ENCODE measurements around the gene CD1C. TPM values are rescaled to one million over a fixed set of nuclear protein-coding genes. Genes with fewer than 3 reads are reported as not detected.
A peak's percentile ranks its signal among the peaks of the same experiment; 100 is the strongest.
"Not testable (repeated sequence)": the region's sequence is repeated elsewhere in the genome, so short reads cannot be mapped to it uniquely, and the experiment has no call there.

CD1C gene
- 3.9 TPM for polyA plus RNA-seq (2012; ENCODE audit: missing spikeins)

DNA sequence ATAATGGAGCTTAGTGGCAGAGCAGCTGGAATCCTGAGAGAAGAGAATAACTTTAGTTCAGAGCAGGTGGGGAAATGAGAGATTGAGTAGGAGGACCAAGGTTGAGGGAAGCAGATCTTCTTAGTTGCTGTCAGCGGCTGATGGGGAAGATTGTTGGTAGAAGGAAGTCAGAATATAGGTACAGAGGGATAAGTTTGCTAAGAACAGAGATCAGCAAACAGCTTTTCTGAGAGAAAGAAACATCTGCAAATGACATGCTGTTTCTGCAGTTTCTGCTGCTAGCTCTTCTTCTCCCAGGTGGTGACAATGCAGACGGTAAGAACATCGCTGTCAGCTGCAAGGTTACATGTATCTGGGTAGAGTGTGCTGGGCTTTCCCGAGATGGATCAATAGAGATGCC lies at the start of gene CD1C:
TSS of gene CD1C (plus strand) at position 113 of the 400 bp plus-strand sequence. CDS start at position 255, 142 bp downstream.
- DNase-seq (ENCODE audit: insufficient read length) = no peak
- TF ChIP-seq POLR2A (IDR thresholded peaks at IDR 0.05; ENCODE audit: low read depth, low read length) (no peak), TAF1 (IDR thresholded peaks at IDR 0.05; ENCODE audit: borderline replicate concordance, low read depth, low read length) (no peak), POLR2AphosphoS5 (IDR thresholded peaks at IDR 0.05; ENCODE audit: low read depth, low read length) (no peak)
- FAIRE-seq = peak; percentile 86

DNA sequence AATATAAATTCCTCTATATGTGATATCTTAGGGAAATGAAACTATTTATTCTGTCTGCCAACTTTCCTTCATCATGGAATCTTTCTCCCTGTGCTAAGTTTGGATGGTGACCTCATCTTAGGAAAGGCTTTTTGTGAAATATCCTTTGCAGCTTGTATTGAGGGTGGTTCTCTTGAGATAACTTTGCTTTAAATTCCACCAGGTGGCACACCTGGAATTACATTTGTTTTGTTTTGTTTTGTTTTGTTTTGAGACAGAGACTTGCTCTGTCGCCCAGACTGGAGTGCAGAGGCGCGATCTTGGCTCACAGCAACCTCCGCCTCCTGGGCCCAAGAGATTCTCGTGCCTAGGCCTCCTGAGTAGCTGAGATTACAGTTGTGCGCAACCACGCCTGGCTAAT lies 43.1 kb upstream of the CD1C start:
- no peak for TF ChIP-seq POLR2A (IDR thresholded peaks at IDR 0.05; ENCODE audit: low read depth, low read length)
- no peak for TF ChIP-seq TAF1 (IDR thresholded peaks at IDR 0.05; ENCODE audit: borderline replicate concordance, low read depth, low read length)
- TF ChIP-seq POLR2AphosphoS5 (IDR thresholded peaks at IDR 0.05; ENCODE audit: low read depth, low read length) = no peak
- no peak for DNase-seq (ENCODE audit: insufficient read length)
- peak; percentile 74 for FAIRE-seq

DNA sequence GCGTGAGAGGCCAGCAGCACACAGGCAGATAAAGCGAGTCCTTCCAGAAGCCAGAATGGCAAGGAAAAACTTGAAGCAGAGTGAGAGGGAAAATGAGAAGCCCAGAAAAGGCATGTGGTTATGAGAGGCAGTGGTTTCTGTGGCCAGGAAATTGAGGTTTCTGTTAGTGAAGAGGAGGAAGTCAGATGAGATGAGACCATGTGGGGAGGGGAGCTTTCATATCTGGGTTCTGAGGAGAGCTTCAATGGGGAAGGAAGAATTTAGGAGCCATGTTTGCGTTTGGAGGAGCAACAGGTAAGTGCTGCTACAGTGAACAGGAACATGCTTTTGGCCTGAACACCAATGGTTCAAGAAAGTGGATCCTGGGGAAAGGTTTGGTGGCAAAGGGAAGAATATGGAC lies 41.6 kb upstream of the CD1C start:
- no peak for TF ChIP-seq POLR2AphosphoS5 (IDR thresholded peaks at IDR 0.05; ENCODE audit: low read depth, low read length)
- no peak for TF ChIP-seq POLR2A (IDR thresholded peaks at IDR 0.05; ENCODE audit: low read depth, low read length)
- TF ChIP-seq TAF1 (IDR thresholded peaks at IDR 0.05; ENCODE audit: borderline replicate concordance, low read depth, low read length) = no peak
- FAIRE-seq (peak; percentile 82), DNase-seq (ENCODE audit: insufficient read length) (no peak)

DNA sequence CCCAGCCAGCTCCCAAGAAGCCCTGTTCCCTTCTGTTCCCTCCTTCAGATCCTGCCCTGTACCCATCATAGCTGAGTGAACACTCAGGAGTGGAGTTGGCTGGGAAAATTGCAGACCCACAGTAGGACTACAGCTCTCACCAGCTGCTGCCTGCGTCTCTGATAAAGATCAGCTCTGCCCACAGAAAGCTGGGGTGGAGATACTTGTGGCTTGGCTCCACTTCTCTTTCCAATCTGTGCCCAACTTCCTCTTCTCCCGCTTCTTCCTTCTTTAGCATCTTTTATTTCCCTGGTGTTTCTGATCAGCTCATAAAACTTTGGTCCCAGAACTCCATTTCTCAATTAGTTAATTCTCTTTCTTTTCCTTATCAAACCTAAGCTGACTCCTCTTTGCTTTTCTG lies 41.0 kb upstream of the CD1C start:
- no peak for FAIRE-seq
- no peak for DNase-seq (ENCODE audit: insufficient read length)
- no peak for TF ChIP-seq TAF1 (IDR thresholded peaks at IDR 0.05; ENCODE audit: borderline replicate concordance, low read depth, low read length)
- TF ChIP-seq POLR2A (IDR thresholded peaks at IDR 0.05; ENCODE audit: low read depth, low read length) = no peak
- no peak for TF ChIP-seq POLR2AphosphoS5 (IDR thresholded peaks at IDR 0.05; ENCODE audit: low read depth, low read length)

DNA sequence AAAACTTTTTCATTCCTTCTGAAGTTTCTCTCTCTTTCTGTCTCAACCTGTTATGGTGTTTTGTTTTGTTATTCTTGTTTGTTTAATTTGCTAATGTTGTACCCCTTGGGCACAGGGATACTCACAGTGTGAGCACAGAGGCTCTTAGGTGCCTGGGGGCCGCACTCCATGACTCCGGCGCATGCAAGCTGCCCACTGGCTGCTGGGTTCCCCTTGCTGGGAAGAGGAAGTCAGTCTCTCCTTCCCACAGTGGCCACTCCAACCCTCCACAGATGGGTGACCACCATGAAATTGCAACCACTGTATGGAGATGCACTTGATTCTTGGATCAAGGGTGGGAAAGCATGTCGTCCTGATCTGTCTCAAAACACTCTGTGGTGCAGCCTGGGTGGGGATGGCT lies 40.1 kb upstream of the CD1C start:
- no peak for DNase-seq (ENCODE audit: insufficient read length)
- TF ChIP-seq POLR2AphosphoS5 (IDR thresholded peaks at IDR 0.05; ENCODE audit: low read depth, low read length) = no peak
- no peak for TF ChIP-seq TAF1 (IDR thresholded peaks at IDR 0.05; ENCODE audit: borderline replicate concordance, low read depth, low read length)
- TF ChIP-seq POLR2A (IDR thresholded peaks at IDR 0.05; ENCODE audit: low read depth, low read length) = no peak
- FAIRE-seq = no peak

DNA sequence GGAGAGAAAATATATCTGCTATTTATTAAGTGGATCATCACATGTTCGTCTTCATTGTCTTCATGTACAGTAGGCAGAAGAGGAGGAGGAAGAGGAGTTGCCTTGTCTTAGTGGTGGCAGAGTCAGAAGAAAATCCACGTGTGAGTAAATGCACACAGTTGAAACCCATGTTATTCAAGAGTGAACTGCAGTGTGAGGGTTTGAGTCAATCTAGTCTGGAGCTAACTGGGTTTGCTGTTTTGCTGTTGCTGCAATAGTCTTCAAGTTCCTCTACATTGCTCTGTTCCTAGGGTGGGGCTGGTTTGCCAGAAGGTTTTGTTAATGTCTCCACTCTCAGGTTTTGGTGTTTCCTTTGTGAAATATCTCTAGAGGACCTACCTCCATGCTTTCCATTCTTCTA lies 38.6 kb upstream of the CD1C start:
- TF ChIP-seq TAF1 (IDR thresholded peaks at IDR 0.05; ENCODE audit: borderline replicate concordance, low read depth, low read length) = no peak
- TF ChIP-seq POLR2AphosphoS5 (IDR thresholded peaks at IDR 0.05; ENCODE audit: low read depth, low read length) = no peak
- TF ChIP-seq POLR2A (IDR thresholded peaks at IDR 0.05; ENCODE audit: low read depth, low read length) = no peak
- no peak for DNase-seq (ENCODE audit: insufficient read length)
- no peak for FAIRE-seq

DNA sequence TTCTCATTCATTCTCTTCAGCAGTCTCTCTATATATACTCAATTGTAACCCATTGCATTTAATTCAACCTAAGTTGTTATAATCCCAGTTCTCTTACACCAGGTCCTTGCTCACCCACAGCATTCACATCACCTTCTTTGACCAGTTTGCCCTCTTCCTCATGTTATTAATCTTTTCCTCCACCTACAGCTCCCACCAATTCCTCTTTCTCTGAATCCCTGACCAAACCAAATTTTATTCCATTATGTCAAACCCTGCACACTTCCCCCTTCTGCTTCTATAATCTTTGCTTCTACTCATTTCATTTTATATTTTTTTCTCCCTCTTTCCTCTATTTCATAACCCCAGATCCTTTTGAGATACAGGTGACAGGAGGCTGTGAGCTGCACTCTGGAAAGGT lies 34.1 kb upstream of the CD1C start:
- FAIRE-seq (no peak), DNase-seq (ENCODE audit: insufficient read length) (no peak)
- TF ChIP-seq POLR2A (IDR thresholded peaks at IDR 0.05; ENCODE audit: low read depth, low read length) = no peak
- no peak for TF ChIP-seq POLR2AphosphoS5 (IDR thresholded peaks at IDR 0.05; ENCODE audit: low read depth, low read length)
- TF ChIP-seq TAF1 (IDR thresholded peaks at IDR 0.05; ENCODE audit: borderline replicate concordance, low read depth, low read length) = no peak

DNA sequence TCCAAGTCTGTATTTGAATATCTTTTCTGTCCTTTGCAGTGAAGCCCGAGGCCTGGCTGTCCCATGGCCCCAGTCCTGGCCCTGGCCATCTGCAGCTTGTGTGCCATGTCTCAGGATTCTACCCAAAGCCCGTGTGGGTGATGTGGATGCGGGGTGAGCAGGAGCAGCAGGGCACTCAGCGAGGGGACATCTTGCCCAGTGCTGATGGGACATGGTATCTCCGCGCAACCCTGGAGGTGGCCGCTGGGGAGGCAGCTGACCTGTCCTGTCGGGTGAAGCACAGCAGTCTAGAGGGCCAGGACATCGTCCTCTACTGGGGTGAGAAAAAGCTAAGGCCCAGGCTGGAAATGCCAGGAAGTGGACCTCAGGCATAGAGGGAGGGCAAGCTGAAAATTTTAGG lies 33.0 kb upstream of the CD1C start:
- not testable (repeated sequence) for FAIRE-seq

DNA sequence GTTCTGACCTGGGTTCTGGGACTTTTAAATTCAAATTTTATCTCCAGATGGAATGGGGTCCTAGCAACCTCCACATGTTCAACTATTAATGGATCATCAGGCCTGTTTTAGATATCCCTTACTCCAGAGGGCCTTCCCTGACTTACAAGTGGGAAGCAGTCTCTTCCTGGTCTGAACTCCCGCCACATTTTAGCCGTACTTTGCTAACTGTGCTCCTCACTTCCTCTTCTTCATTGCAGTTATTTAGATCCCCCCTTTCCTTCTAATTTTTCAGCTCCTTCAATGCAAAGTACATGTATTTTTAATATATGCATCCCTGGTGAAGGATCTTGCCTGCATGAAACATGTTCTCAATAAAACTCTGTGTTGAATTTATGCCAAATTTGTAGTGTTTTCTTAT lies 31.8 kb upstream of the CD1C start:
- FAIRE-seq = no peak
- no peak for TF ChIP-seq TAF1 (IDR thresholded peaks at IDR 0.05; ENCODE audit: borderline replicate concordance, low read depth, low read length)
- TF ChIP-seq POLR2A (IDR thresholded peaks at IDR 0.05; ENCODE audit: low read depth, low read length) = no peak
- TF ChIP-seq POLR2AphosphoS5 (IDR thresholded peaks at IDR 0.05; ENCODE audit: low read depth, low read length) = no peak
- no peak for DNase-seq (ENCODE audit: insufficient read length)

More for the DNA sequence above, 33.0 kb upstream of the CD1C start:
- not testable (repeated sequence) for DNase-seq (ENCODE audit: insufficient read length)

DNA sequence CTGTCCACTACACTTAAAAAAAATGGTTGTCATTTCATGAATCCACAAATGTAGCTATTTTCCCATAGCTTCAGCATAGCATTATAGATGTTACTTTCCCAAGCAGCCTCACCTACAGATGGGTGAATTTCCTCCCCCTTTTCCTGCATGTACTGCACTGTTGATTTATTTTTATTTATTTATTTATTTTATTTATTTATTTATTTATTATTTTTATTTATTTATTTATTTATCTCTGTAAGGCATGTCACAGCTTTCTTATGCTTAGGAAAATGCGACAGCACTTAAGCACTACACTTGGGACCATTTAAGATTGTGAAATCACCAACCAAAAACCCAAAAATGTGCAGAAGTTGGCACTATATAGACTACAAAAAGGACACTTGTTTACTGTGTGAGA lies 30.6 kb upstream of the CD1C start:
- no peak for FAIRE-seq

DNA sequence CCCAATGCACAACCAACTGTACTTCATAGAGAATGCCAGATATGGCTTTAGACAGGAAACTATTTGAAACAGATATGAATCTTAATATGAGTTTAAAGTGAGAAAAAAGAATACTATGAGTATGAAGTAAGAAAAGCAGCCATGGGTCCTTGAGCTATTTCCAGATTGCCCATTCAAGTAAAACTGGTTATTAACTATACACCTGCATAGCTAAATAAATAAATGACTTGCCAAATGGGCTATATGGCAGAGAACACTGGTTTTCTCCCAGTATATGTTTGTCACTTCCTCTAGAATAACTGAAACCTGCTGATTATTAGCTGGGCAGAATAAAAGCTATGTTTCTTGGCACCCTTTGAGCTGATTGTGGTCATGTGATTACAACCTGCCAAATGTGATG lies 17.0 kb upstream of the CD1C start:
- FAIRE-seq (no peak), DNase-seq (ENCODE audit: insufficient read length) (no peak)
- TF ChIP-seq TAF1 (IDR thresholded peaks at IDR 0.05; ENCODE audit: borderline replicate concordance, low read depth, low read length) = no peak

More for the DNA sequence above, 30.6 kb upstream of the CD1C start:
- TF ChIP-seq POLR2A (IDR thresholded peaks at IDR 0.05; ENCODE audit: low read depth, low read length) (no peak), TAF1 (IDR thresholded peaks at IDR 0.05; ENCODE audit: borderline replicate concordance, low read depth, low read length) (no peak), POLR2AphosphoS5 (IDR thresholded peaks at IDR 0.05; ENCODE audit: low read depth, low read length) (no peak)
- no peak for DNase-seq (ENCODE audit: insufficient read length)

DNA sequence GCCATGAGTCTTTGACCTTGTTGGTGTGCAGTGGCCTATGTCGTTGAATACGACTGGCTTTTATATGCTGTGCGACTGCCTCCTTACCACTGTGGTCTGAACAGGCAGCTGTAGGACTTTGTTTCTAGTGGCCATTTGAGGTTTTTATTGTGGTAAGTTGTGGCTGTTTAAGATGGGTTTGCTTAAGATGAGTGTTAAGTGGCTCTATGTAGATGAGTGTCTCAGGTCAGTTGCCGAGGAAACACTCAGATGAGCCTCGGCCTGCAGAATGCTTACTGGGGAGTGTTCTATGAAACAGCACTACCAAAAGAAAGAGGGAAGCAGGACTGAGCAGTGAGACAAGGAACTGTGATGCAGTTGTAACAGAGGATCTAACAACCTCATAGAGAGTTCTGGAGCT lies 14.9 kb upstream of the CD1C start:
- FAIRE-seq (no peak), DNase-seq (ENCODE audit: insufficient read length) (no peak)
- no peak for TF ChIP-seq POLR2A (IDR thresholded peaks at IDR 0.05; ENCODE audit: low read depth, low read length)
- TF ChIP-seq POLR2AphosphoS5 (IDR thresholded peaks at IDR 0.05; ENCODE audit: low read depth, low read length) = no peak
- no peak for TF ChIP-seq TAF1 (IDR thresholded peaks at IDR 0.05; ENCODE audit: borderline replicate concordance, low read depth, low read length)

DNA sequence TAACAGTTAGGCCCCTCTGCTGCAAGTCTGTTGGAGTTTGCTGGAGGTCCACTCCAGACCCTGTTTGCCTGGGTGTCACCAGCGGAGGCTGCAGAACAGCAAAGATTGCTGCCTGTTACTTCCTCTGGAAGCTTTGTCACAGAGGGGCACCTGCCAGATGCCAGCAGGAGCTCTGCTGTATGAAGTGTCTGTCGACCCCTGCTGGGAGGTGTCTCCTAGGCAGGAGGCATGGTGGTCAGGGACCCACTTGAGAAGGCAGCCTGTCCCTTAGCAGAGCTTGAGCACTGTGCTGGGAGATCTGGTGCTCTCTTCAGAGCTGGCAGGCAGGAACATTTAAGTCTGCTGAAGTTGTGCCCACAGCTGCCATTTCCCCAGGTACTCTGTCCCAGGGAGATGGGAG lies 7.3 kb upstream of the CD1C start:
- not testable (repeated sequence) for FAIRE-seq; DNase-seq (ENCODE audit: insufficient read length)

Data from GM12892 (cell line).